ENCODE data around the gene GPX6. TPM values are rescaled to one million over a fixed set of nuclear protein-coding genes. Genes with fewer than 3 reads are reported as not detected.

The GPX6 gene
- total and polyA plus RNA-seq, 2 donors from 2014 or later = not detected

GRCh38 chr6:28488916-28489365 lies 26.7 kb downstream of the GPX6 start:
- Histone ChIP-seq H3K4me1 (ENCODE audit: control insufficient read depth in 2 of 3, insufficient read depth in 2 of 3, low read depth in 1 of 3, low read length in 3 of 3) (no peaks in the 10 kb centered on the region), H3K9me3 (ENCODE audit: control insufficient read depth in 2 of 3, insufficient read depth in 1 of 3, low read length in 3 of 3) (no peaks in the 10 kb centered on the region), H3K4me3 (ENCODE audit: low read length in 3 of 3) (peak overlapping the region in 1 of 3 donors; percentile 1), H3K27ac (ENCODE audit: low read depth in 2 of 2, low read length in 2 of 2) (no peak overlapping the region), H3K9ac (ENCODE audit: low read length in 3 of 3) (peak overlapping the region in 1 of 3 donors; percentile 0), H3K27me3 (ENCODE audit: control insufficient read depth, insufficient read depth, low read length) (peaks cover 17% of the 10 kb centered on the region), H3K36me3 (ENCODE audit: control insufficient read depth in 2 of 3, insufficient read depth in 3 of 3, low read length in 3 of 3) (no peaks in the 10 kb centered on the region)
- FAIRE-seq = no peak
- TF ChIP-seq CTCF (IDR thresholded peaks at IDR 0.05; ENCODE audit: borderline replicate concordance, extremely low read depth, insufficient read depth) = no peak
- peak in 3 of 5 donors; percentile 18 to 62 (median 54) for DNase-seq
- intact Hi-C loops (cut with DNase I) = no loop called here

- no peak for DNase-seq
- H3K4me3 ChIP-seq (ENCODE audit: low read length in 3 of 3) = no peak overlapping the region
- H3K9me3 ChIP-seq (ENCODE audit: control insufficient read depth in 2 of 3, insufficient read depth in 1 of 3, low read length in 3 of 3) = no peaks in the 10 kb centered on the region
- no peaks in the 10 kb centered on the region for H3K36me3 ChIP-seq (ENCODE audit: control insufficient read depth in 2 of 3, insufficient read depth in 3 of 3, low read length in 3 of 3)
- no peak overlapping the region for H3K9ac ChIP-seq (ENCODE audit: low read length in 3 of 3)
- intact Hi-C loops (cut with DNase I) = no loop called here
- H3K4me1 ChIP-seq (ENCODE audit: control insufficient read depth in 2 of 3, insufficient read depth in 2 of 3, low read depth in 1 of 3, low read length in 3 of 3) = no peaks in the 10 kb centered on the region
- peaks cover 17% of the 10 kb centered on the region for H3K27me3 ChIP-seq (ENCODE audit: control insufficient read depth, insufficient read depth, low read length)
- no peak for TF ChIP-seq CTCF (IDR thresholded peaks at IDR 0.05; ENCODE audit: borderline replicate concordance, extremely low read depth, insufficient read depth)
- H3K27ac ChIP-seq (ENCODE audit: low read depth in 2 of 2, low read length in 2 of 2) = no peak overlapping the region
- FAIRE-seq = no peak
These were observed 28.4 kb downstream of the GPX6 start for GRCh38 chr6:28486988-28487742.

GRCh38 chr6:28486533-28486932 lies 29.1 kb downstream of the GPX6 start:
- Histone ChIP-seq H3K4me1 (ENCODE audit: control insufficient read depth in 2 of 3, insufficient read depth in 2 of 3, low read depth in 1 of 3, low read length in 3 of 3) (no peaks in the 10 kb centered on the region), H3K27me3 (ENCODE audit: control insufficient read depth, insufficient read depth, low read length) (peaks cover 13% of the 10 kb centered on the region), H3K4me3 (ENCODE audit: low read length in 3 of 3) (no peak overlapping the region), H3K9me3 (ENCODE audit: control insufficient read depth in 2 of 3, insufficient read depth in 1 of 3, low read length in 3 of 3) (no peaks in the 10 kb centered on the region), H3K9ac (ENCODE audit: low read length in 3 of 3) (no peak overlapping the region), H3K27ac (ENCODE audit: low read depth in 2 of 2, low read length in 2 of 2) (no peak overlapping the region), H3K36me3 (ENCODE audit: control insufficient read depth in 2 of 3, insufficient read depth in 3 of 3, low read length in 3 of 3) (no peaks in the 10 kb centered on the region)
- FAIRE-seq = no peak
- no peak for DNase-seq
- intact Hi-C loops (cut with DNase I) = no loop called here
- no peak for TF ChIP-seq CTCF (IDR thresholded peaks at IDR 0.05; ENCODE audit: borderline replicate concordance, extremely low read depth, insufficient read depth)
